Neural progenitor cell (in vitro differentiated cells): ENCODE measurements around the gene COL26A1.

Experiments
- EZH2 ChIP-seq: fragments of 200-600 bp; sonication (generic); IDR thresholded peaks from 2 replicates; pipeline ENCODE4 v1.6.1; 2017; ENCODE audit warnings: antibody characterized with exemption, mild to moderate bottlenecking, moderate library complexity
- EZH2phosphoT487 ChIP-seq: fragments of 200-600 bp; sonication (generic); IDR thresholded peaks from 2 replicates; pipeline ENCODE4 v1.6.1; 2017; ENCODE audit warnings: antibody characterized with exemption
- TF ChIP-seq, protein P1 (sequence below): fragments of 200-600 bp; sonication (generic); IDR thresholded peaks from 2 replicates; pipeline ENCODE4 v1.5.1; 2017; ENCODE audit warnings: antibody characterized with exemption, mild to moderate bottlenecking

DNA sequence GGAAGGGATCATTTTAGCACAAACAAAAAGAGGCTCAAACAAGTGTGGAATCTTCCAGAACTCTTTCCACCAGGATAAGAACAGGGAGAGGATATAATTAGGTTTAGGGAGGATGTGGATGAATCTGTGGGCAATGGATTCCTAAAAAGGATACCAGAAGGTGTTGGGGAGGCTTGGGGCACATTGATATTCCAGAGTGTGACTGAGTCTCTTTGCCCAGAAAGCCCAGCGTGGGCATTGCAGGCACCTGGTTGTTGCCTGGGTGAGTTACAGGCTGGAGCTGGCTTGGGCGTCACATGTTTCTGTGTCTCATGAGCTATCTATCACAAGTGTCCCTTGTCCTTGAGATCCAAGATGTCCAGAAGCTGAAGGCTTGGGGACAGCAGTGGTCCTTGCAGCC, 3.3 kb downstream of the COL26A1 start:
- TF ChIP-seq, protein P1, sequence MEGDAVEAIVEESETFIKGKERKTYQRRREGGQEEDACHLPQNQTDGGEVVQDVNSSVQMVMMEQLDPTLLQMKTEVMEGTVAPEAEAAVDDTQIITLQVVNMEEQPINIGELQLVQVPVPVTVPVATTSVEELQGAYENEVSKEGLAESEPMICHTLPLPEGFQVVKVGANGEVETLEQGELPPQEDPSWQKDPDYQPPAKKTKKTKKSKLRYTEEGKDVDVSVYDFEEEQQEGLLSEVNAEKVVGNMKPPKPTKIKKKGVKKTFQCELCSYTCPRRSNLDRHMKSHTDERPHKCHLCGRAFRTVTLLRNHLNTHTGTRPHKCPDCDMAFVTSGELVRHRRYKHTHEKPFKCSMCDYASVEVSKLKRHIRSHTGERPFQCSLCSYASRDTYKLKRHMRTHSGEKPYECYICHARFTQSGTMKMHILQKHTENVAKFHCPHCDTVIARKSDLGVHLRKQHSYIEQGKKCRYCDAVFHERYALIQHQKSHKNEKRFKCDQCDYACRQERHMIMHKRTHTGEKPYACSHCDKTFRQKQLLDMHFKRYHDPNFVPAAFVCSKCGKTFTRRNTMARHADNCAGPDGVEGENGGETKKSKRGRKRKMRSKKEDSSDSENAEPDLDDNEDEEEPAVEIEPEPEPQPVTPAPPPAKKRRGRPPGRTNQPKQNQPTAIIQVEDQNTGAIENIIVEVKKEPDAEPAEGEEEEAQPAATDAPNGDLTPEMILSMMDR, result no peak
- TF ChIP-seq EZH2, result no peak
- TF ChIP-seq EZH2phosphoT487, result no peak
